H1 (cell line): ENCODE results near the gene TOR1AIP1. TPM values are rescaled to one million over a fixed set of nuclear protein-coding genes. Genes with fewer than 3 reads are reported as not detected.

Experiments
- HDAC2 ChIP-seq, 2 experiments: fragments of 300-600 bp in 1 of 2; sonication (generic) in 1 of 2; IDR thresholded peaks; 2 replicates each; pipeline ENCODE4 v1.6.1; 2011 to 2012; ENCODE audit warnings: low read depth in 2 of 2, low read length in 2 of 2, mild to moderate bottlenecking in 2 of 2, moderate library complexity in 2 of 2, borderline replicate concordance in 1 of 2, inconsistent platforms in 1 of 2
- polyA plus RNA-seq, 7 experiments: library from polyadenylated mRNA; depleted of rRNA in 3 of 7; stranded (reverse) in 5 of 7; unstranded in 2 of 7; fragments of >200 nt in 5 of 7; fragments of 200-250 nt in 2 of 7; gene quantifications; 1 replicate in 5 of 7; 2 replicates in 1 of 7; 4 replicates in 1 of 7; pipeline versions ENCODE4 v1.2.1 to v1.2.3, GENCODE V29; 2011 to 2013; ENCODE audit warnings: missing spikeins in 2 of 7, mixed read lengths in 2 of 7
- total RNA-seq: library from RNA; stranded (reverse); fragmentation: NEBNext Ultra II Directional; extraction: Animal tissue kit (Norgen Biotek cat#: 25700); gene quantifications from 2 replicates; pipeline ENCODE4 v1.2.1, GENCODE V29; 2021

Gene TOR1AIP1
- total and polyA plus RNA-seq, 2 of the 8 experiments (the other 6 are each of a cell fraction or from before 2014, with no cell fraction given) = 5.7 to 22.8 TPM

GRCh38 chr1:179968284-179968993 is 86.4 kb downstream of the TOR1AIP1 start (continued):
- TF ChIP-seq HDAC2 (IDR thresholded peaks at IDR 0.05; ENCODE audit: borderline replicate concordance in 1 of 2, low read depth in 2 of 2, low read length in 2 of 2) = no peak
